VCaP (cell line): ENCODE results near the gene UBE2F.

Source experiments
- H3K27ac ChIP-seq: fragments of 450-650 bp; 2 replicates; pipeline ENCODE4 v1.5.1; 2017
- TF ChIP-seq, protein P1 (sequence below): fragments of 450-650 bp; conservative IDR thresholded peaks from 2 replicates; pipeline ENCODE4 v1.5.1; 2017; ENCODE audit warnings: mild to moderate bottlenecking, moderate library complexity

UBE2F gene

DNA sequence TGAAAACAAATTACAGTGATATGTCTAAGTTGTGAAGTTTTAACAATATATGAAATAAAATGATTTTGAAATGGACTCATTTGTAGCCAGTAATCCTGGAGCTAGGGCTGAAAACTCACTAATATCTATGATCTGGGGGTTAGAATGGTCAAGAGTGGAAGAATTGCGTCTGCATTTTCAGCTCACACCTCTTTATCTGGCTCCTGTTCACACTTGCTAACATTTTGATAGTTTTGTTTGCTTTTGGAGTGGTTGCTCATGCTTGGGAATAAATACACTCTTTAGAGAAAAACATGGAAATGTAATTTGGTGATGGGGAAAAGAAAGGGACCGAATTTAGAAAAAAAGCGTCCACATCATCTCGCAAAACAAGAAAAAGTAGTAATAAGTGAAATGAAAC, 30.7 kb downstream of the UBE2F start:
- no peak overlapping the region for H3K27ac ChIP-seq
- TF ChIP-seq, protein P1, sequence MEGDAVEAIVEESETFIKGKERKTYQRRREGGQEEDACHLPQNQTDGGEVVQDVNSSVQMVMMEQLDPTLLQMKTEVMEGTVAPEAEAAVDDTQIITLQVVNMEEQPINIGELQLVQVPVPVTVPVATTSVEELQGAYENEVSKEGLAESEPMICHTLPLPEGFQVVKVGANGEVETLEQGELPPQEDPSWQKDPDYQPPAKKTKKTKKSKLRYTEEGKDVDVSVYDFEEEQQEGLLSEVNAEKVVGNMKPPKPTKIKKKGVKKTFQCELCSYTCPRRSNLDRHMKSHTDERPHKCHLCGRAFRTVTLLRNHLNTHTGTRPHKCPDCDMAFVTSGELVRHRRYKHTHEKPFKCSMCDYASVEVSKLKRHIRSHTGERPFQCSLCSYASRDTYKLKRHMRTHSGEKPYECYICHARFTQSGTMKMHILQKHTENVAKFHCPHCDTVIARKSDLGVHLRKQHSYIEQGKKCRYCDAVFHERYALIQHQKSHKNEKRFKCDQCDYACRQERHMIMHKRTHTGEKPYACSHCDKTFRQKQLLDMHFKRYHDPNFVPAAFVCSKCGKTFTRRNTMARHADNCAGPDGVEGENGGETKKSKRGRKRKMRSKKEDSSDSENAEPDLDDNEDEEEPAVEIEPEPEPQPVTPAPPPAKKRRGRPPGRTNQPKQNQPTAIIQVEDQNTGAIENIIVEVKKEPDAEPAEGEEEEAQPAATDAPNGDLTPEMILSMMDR: no peak

- TF ChIP-seq, protein P1: no peak
- H3K27ac ChIP-seq: no peak overlapping the region
Observed at GRCh38 chr2:237998530-237998929, 31.7 kb downstream of the UBE2F start.

GRCh38 chr2:238003234-238004031, 36.6 kb downstream of the UBE2F start:
- TF ChIP-seq, protein P1: no peak
- H3K27ac ChIP-seq: no peak overlapping the region

DNA sequence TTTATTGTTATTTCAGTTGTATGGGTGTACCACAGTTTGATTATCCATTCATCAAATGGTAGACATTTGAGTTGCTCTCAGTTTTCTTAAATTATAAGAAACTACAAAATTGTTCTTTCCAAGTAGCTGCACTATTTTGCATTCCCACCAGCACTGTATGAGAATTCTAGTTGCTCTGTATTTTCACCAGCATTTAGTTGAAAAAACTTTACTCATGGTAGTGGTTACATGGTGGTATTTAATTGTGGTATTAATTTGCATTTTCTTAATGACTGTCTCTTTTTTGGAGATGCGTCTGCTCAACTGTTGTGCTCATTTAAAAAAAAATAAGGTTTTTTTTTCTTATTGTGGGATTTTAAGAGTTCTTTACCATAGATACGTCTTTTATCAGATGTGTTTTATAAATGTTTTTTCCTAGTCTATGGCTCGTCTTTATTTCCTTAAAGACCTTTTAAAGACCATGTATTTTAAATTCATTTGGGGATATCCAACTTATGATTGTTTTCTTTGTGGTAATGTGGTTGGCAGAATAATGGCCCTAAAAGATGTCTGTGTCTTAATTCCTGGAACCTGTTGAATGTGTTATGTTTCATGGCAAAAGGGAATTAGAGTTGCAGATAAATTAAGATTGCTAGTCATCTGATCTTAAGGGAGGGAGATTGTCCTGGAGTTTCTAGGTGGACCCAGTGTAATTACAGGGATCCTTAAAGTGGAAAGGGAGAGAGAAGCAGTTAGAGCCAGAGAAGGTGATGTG, 37.4 kb downstream of the UBE2F start:
- TF ChIP-seq, protein P1: no peak
- no peak overlapping the region for H3K27ac ChIP-seq

GRCh38 chr2:238005528-238005927, 38.7 kb downstream of the UBE2F start:
- TF ChIP-seq, protein P1: no peak
- H3K27ac ChIP-seq: no peak overlapping the region

GRCh38 chr2:238006510-238006909, 39.7 kb downstream of the UBE2F start:
- TF ChIP-seq, protein P1: no peak
- no peak overlapping the region for H3K27ac ChIP-seq

GRCh38 chr2:238007924-238008323, 41.1 kb downstream of the UBE2F start:
- TF ChIP-seq, protein P1: no peak
- no peak overlapping the region for H3K27ac ChIP-seq
